Measurements from ENCODE around the gene COG5. TPM values are rescaled to one million over a fixed set of nuclear protein-coding genes. Genes with fewer than 3 reads are reported as not detected.
A peak's percentile ranks its signal among the peaks of the same experiment; 100 is the strongest.

Gene COG5
- polyA plus RNA-seq, 1 of the 3 experiments (the other 2 are of a cell fraction), result 21.2 TPM

DNA sequence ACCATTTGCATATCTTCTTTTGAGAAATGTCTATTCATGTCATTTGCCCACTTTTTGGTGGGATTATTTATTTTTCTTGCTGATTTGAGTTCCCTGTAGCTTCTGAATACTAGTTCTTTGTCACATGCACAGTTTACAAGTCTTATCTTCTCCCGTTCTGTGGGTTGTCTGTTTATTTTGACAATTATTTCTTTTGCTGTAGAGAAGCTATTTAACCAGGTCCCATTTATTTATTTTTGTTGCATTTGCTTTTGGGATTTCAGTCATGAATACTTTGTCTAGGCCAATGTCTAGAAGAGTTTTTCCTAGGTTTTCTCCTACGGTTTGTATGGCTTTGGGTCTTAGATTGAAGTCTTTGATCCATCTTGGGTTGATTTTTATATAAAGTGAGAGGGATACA, 60.9 kb downstream of the COG5 start:
- ChIA-PET POLR2A (no interaction called here), CTCF (interaction anchor here (0.8 to 3.0 kb wide), 5 partner anchors 39 to 309 kb away, joined by 3 to 28 read pairs (median 4); no protein-coding TSS in a partner anchor)
- Histone ChIP-seq H3K4me3 (ENCODE audit: low read depth in 2 of 2, low read length in 1 of 2) (no peak overlapping the region), H2AFZ (ENCODE audit: low read depth) (no peak overlapping the region), H3K27me3 (ENCODE audit: insufficient read depth) (no peaks in the 10 kb centered on the region), H3K79me2 (ENCODE audit: insufficient read depth) (peaks cover 9% of the 10 kb centered on the region), H3K9me2 (no peaks in the 10 kb centered on the region), H3K27ac (ENCODE audit: low read depth in 2 of 2, low read length in 1 of 2) (no peak overlapping the region), H3K36me3 (replicated peaks in 1 of 2; ENCODE audit: control insufficient read depth in 1 of 2, insufficient read depth in 2 of 2, low read length in 1 of 2) (peaks cover 0 to 5% of the 10 kb centered on the region in 2 experiments), H3K9me3 (no peaks in the 10 kb centered on the region), H3K4me2 (no peak overlapping the region), H3K4me1 (ENCODE audit: control insufficient read depth in 1 of 2, insufficient read depth in 2 of 2, low read depth in 1 of 2, low read length in 1 of 2) (peaks cover 0 to 5% of the 10 kb centered on the region in 2 experiments; a peak in 2 of 4 replicates), H3K9ac (no peak overlapping the region), H3F3A (replicated peaks; ENCODE audit: insufficient read depth) (no peaks in the 10 kb centered on the region), H4K20me1 (ENCODE audit: insufficient read depth) (no peaks in the 10 kb centered on the region)
- TF ChIP-seq, protein P1, sequence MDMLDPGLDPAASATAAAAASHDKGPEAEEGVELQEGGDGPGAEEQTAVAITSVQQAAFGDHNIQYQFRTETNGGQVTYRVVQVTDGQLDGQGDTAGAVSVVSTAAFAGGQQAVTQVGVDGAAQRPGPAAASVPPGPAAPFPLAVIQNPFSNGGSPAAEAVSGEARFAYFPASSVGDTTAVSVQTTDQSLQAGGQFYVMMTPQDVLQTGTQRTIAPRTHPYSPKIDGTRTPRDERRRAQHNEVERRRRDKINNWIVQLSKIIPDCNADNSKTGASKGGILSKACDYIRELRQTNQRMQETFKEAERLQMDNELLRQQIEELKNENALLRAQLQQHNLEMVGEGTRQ (IDR thresholded peaks at IDR 0.05; ENCODE audit: borderline replicate concordance, low read depth, low read length), result no peak
- 92% methylated on average over 2 of the region's 2 CpGs for WGBS (ENCODE audit: low lambda C conversion rate)
- no peak for DNase-seq

DNA sequence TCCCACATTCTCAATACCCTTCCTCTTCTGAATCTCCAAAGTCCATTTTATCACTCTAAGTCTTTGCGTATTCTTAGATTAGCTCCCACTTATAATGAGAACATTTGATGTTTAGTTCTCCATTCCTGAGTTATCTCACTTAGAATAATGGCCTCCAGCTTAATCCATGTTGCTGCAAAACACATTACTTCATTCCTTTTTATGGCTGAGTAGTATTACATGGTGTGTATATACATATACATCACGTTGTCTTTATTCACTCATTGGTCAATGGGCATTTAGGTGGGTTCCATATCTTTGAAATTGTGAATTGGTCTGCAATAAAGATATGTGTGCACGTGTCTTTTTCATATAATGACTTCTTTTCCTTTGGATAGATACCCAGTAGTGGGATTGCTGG, 61.6 kb downstream of the COG5 start:
- Histone ChIP-seq H3K4me3 (ENCODE audit: low read depth in 2 of 2, low read length in 1 of 2) (no peak overlapping the region), H4K20me1 (ENCODE audit: insufficient read depth) (no peaks in the 10 kb centered on the region), H3K9me2 (no peaks in the 10 kb centered on the region), H3K27ac (ENCODE audit: low read depth in 2 of 2, low read length in 1 of 2) (no peak overlapping the region), H3F3A (replicated peaks; ENCODE audit: insufficient read depth) (no peaks in the 10 kb centered on the region), H3K9me3 (no peaks in the 10 kb centered on the region), H3K36me3 (replicated peaks in 1 of 2; ENCODE audit: control insufficient read depth in 1 of 2, insufficient read depth in 2 of 2, low read length in 1 of 2) (peaks cover 0 to 5% of the 10 kb centered on the region in 2 experiments), H2AFZ (ENCODE audit: low read depth) (no peak overlapping the region), H3K4me1 (ENCODE audit: control insufficient read depth in 1 of 2, insufficient read depth in 2 of 2, low read depth in 1 of 2, low read length in 1 of 2) (peaks cover 0 to 5% of the 10 kb centered on the region in 2 experiments; a peak in 2 of 4 replicates), H3K27me3 (ENCODE audit: insufficient read depth) (no peaks in the 10 kb centered on the region), H3K4me2 (no peak overlapping the region), H3K79me2 (ENCODE audit: insufficient read depth) (peaks cover 15% of the 10 kb centered on the region), H3K9ac (no peak overlapping the region)
- POLR2A ChIA-PET, result no interaction called here
- no peak for TF ChIP-seq TCF12 (IDR thresholded peaks at IDR 0.05)
- no peak for DNase-seq
- WGBS (ENCODE audit: low lambda C conversion rate), result 94% methylated on average over 3 of the region's 3 CpGs
- CTCF ChIA-PET, result interaction anchor here (0.6 to 3.0 kb wide), 17 partner anchors 10 to 355 kb away, joined by 3 to 28 read pairs (median 5); no protein-coding TSS in a partner anchor

DNA sequence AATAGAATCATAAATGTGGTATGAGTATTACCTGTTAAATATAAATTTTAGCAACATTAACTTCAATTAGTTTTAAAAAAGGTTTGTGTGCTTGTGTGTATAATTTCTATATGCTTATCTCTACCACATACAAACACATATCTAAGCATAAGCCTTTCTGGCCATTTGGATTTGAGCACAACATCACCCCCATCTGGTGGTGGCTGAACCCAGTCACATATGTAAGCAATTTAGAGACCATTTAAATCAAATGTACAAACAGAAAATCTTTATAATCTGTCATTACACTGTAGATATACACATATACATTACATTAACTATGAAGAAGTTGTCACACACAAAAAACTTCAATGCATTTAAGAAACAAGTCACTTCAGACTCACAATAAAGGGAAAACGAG, 62.1 kb downstream of the COG5 start:
- Histone ChIP-seq H3F3A (replicated peaks; ENCODE audit: insufficient read depth) (no peaks in the 10 kb centered on the region), H3K4me3 (ENCODE audit: low read depth in 2 of 2, low read length in 1 of 2) (no peak overlapping the region), H3K9ac (no peak overlapping the region), H2AFZ (ENCODE audit: low read depth) (no peak overlapping the region), H3K27ac (ENCODE audit: low read depth in 2 of 2, low read length in 1 of 2) (no peak overlapping the region), H3K36me3 (replicated peaks in 1 of 2; ENCODE audit: control insufficient read depth in 1 of 2, insufficient read depth in 2 of 2, low read length in 1 of 2) (peaks cover 0 to 5% of the 10 kb centered on the region in 2 experiments), H4K20me1 (ENCODE audit: insufficient read depth) (no peaks in the 10 kb centered on the region), H3K4me2 (no peak overlapping the region), H3K79me2 (ENCODE audit: insufficient read depth) (peaks cover 21% of the 10 kb centered on the region), H3K27me3 (ENCODE audit: insufficient read depth) (no peaks in the 10 kb centered on the region), H3K4me1 (ENCODE audit: control insufficient read depth in 1 of 2, insufficient read depth in 2 of 2, low read depth in 1 of 2, low read length in 1 of 2) (peaks cover 0 to 2% of the 10 kb centered on the region in 2 experiments; a peak in 2 of 4 replicates), H3K9me2 (no peaks in the 10 kb centered on the region), H3K9me3 (no peaks in the 10 kb centered on the region)
- 94% methylated on average over 1 of the region's 1 CpG for WGBS (ENCODE audit: low lambda C conversion rate)
- POLR2A ChIA-PET, result no interaction called here
- CTCF ChIA-PET, result interaction anchor here (0.6 to 3.0 kb wide), 34 partner anchors 10 to 372 kb away, joined by 3 to 28 read pairs (median 4); partner anchors contain the start of genes CBLL1, COG5 and DUS4L
- peak; percentile 56 for DNase-seq
- TF ChIP-seq NRF1 (IDR thresholded peaks at IDR 0.05; ENCODE audit: low read depth, low read length), result no peak
- TF ChIP-seq, protein P2, sequence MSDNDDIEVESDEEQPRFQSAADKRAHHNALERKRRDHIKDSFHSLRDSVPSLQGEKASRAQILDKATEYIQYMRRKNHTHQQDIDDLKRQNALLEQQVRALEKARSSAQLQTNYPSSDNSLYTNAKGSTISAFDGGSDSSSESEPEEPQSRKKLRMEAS (IDR thresholded peaks at IDR 0.05; ENCODE audit: low read depth), result no peak
- no peak for TF ChIP-seq MXI1 (IDR thresholded peaks at IDR 0.05; ENCODE audit: low read depth, low read length)
- TF ChIP-seq, protein P3, sequence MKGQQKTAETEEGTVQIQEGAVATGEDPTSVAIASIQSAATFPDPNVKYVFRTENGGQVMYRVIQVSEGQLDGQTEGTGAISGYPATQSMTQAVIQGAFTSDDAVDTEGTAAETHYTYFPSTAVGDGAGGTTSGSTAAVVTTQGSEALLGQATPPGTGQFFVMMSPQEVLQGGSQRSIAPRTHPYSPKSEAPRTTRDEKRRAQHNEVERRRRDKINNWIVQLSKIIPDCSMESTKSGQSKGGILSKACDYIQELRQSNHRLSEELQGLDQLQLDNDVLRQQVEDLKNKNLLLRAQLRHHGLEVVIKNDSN (IDR thresholded peaks at IDR 0.05; ENCODE audit: borderline replicate concordance, low read depth), result no peak
- TF ChIP-seq RAD21 (IDR thresholded peaks at IDR 0.05; ENCODE audit: low read length), result peak; percentile 83
- TF ChIP-seq SMC3 (IDR thresholded peaks at IDR 0.05; ENCODE audit: low read depth, low read length), result peak; percentile 76
- TF ChIP-seq, protein P4, sequence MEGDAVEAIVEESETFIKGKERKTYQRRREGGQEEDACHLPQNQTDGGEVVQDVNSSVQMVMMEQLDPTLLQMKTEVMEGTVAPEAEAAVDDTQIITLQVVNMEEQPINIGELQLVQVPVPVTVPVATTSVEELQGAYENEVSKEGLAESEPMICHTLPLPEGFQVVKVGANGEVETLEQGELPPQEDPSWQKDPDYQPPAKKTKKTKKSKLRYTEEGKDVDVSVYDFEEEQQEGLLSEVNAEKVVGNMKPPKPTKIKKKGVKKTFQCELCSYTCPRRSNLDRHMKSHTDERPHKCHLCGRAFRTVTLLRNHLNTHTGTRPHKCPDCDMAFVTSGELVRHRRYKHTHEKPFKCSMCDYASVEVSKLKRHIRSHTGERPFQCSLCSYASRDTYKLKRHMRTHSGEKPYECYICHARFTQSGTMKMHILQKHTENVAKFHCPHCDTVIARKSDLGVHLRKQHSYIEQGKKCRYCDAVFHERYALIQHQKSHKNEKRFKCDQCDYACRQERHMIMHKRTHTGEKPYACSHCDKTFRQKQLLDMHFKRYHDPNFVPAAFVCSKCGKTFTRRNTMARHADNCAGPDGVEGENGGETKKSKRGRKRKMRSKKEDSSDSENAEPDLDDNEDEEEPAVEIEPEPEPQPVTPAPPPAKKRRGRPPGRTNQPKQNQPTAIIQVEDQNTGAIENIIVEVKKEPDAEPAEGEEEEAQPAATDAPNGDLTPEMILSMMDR (IDR thresholded peaks at IDR 0.05), result peak; percentile 70
- no peak for TF ChIP-seq EZH2phosphoT487 (IDR thresholded peaks at IDR 0.05; ENCODE audit: borderline replicate concordance, low read depth)
- TF ChIP-seq, protein P5, sequence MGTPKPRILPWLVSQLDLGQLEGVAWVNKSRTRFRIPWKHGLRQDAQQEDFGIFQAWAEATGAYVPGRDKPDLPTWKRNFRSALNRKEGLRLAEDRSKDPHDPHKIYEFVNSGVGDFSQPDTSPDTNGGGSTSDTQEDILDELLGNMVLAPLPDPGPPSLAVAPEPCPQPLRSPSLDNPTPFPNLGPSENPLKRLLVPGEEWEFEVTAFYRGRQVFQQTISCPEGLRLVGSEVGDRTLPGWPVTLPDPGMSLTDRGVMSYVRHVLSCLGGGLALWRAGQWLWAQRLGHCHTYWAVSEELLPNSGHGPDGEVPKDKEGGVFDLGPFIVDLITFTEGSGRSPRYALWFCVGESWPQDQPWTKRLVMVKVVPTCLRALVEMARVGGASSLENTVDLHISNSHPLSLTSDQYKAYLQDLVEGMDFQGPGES (IDR thresholded peaks at IDR 0.05; ENCODE audit: low read depth, low read length), result no peak
- TF ChIP-seq NFIC (IDR thresholded peaks at IDR 0.05; ENCODE audit: borderline replicate concordance), result no peak
- peak; percentile 67 for TF ChIP-seq TCF12 (IDR thresholded peaks at IDR 0.05)
- TF ChIP-seq TEAD4 (IDR thresholded peaks at IDR 0.05; ENCODE audit: borderline replicate concordance, insufficient read depth), result no peak
- no peak for TF ChIP-seq RXRA (IDR thresholded peaks at IDR 0.05; ENCODE audit: borderline replicate concordance, low read depth)
- TF ChIP-seq, protein P6, sequence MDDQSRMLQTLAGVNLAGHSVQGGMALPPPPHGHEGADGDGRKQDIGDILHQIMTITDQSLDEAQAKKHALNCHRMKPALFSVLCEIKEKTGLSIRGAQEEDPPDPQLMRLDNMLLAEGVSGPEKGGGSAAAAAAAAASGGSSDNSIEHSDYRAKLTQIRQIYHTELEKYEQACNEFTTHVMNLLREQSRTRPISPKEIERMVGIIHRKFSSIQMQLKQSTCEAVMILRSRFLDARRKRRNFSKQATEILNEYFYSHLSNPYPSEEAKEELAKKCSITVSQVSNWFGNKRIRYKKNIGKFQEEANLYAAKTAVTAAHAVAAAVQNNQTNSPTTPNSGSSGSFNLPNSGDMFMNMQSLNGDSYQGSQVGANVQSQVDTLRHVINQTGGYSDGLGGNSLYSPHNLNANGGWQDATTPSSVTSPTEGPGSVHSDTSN (IDR thresholded peaks at IDR 0.05), result no peak
- no peak for TF ChIP-seq ELF1 (IDR thresholded peaks at IDR 0.05)

All from SK-N-SH (cell line).